Sigmoid colon (tissue), 4 donors: ENCODE data around the gene MON1B.

Experiments used
- CTCF ChIP-seq, 4 experiments: fragments of 450-650 bp in 3 of 4; fragments of 200-600 bp in 1 of 4; IDR thresholded peaks; one replicate each; pipeline ENCODE4 v1.5.1; 2016 to 2019; ENCODE audit warnings: antibody characterized with exemption in 4 of 4, mild to moderate bottlenecking in 3 of 4, moderate library complexity in 2 of 4
- POLR2A ChIP-seq, 2 donors: fragments of 450-650 bp; IDR thresholded peaks; one replicate each; pipeline ENCODE4 v1.6.1; 2016; ENCODE audit warnings: antibody characterized with exemption in 2 of 2, mild to moderate bottlenecking in 2 of 2, moderate library complexity in 2 of 2
- POLR2AphosphoS5 ChIP-seq, 4 donors: sonication (generic); formaldehyde crosslinking; IDR thresholded peaks; one replicate each; pipeline ENCODE4 v1.6.1; 2017; ENCODE audit warnings: antibody characterized with exemption in 4 of 4

- no peak for TF ChIP-seq CTCF (IDR thresholded peaks at IDR 0.05)
- no peak for TF ChIP-seq POLR2AphosphoS5 (IDR thresholded peaks at IDR 0.05)
- no peak for TF ChIP-seq POLR2A (IDR thresholded peaks at IDR 0.05)
Observed at GRCh38 chr16:77157346-77158058, 33.5 kb upstream of the MON1B start.
